GF-D8 (cell line): ENCODE measurements around the gene KLHL34.

Experiments
- DNase-seq: peaks from one replicate; lab custom pipeline; 2025; lab: John Stamatoyannopoulos, UW

KLHL34 gene

DNA sequence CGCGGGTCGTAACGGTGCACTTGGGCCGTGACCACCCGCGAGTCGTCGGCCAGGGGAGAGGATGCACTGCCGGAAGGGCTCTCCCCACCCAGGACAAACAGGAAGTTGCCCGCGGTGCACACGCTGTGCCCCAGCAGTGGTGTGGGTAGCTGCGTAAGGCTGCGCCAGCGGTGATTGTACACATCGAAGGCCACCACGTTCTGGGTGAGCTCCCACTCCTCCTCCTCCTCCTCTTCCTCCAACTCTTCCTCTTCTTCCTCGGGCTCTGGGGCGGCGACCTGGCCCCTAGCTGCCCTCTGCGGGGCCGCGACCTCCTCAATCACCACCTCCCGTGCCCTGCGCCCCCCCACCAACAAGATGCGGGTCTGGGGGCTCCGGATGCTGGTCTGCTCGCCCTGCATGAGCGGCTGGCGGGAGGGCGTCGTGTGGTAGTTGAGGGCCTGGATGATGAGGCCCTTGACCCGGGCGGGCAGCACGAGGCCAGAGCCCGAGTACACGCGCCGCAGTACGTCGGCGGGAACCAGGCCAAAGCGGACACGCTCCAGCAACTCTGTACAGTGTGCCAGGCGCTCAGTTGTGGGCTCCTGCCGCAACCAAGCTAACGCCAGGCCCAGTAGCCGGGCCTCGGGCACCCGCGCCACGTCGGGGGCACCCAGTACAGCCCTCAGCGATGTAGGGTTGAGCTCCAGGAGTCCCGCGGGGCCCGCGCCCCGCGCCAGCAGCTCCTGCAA lies 1.4 kb downstream of the KLHL34 start:
- DNase-seq: no peak

GRCh38 chrX:21655901-21656586 lies 2.1 kb downstream of the KLHL34 start:
- no peak for DNase-seq

GRCh38 chrX:21645886-21646285 lies 12.2 kb downstream of the KLHL34 start:
- DNase-seq: no peak

DNA sequence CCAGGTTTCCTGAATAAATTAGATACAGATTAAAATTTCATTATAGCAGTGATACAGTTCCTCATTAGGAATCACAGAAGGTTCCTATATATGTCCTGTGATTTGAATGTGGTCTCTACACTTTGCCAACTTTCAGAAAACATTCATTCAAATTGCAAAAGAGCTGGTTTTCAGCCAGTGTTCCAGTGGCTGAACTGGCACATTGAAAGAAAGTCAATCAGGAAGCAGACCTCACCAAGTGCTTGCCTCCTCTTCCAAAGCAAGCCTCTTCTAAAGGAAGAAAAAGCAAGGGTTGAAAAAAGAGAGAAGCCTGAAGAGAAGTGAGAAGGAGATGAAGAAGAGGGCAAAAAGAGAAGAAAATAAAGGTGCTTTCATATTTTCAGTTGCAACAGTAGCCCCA lies 12.7 kb downstream of the KLHL34 start:
- DNase-seq: no peak

GRCh38 chrX:21639775-21640174 lies 18.4 kb downstream of the KLHL34 start:
- DNase-seq: no peak

DNA sequence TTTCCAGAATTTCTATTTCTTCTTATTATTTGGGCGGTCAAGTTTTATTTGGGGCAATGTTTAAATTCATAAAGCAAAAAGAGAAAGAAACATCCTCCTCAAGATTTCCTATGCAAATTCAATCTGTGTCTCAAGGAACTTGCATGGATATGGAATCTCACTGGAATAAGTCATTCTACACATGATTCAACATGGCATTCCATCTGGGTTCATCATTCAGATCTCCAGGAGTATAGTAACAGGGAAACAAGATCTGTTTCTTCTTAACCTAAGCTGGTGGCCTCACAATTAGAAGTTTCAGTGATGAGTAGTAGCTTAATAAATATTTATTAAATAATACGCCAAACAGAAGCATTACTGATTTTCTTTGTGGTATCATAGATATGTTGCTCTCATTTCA lies 19.8 kb downstream of the KLHL34 start:
- DNase-seq: no peak

GRCh38 chrX:21632027-21632426 lies 26.1 kb downstream of the KLHL34 start:
- no peak for DNase-seq

- DNase-seq: no peak
Measured at GRCh38 chrX:21623778-21624501, 34.2 kb downstream of the KLHL34 start.

GRCh38 chrX:21620234-21620633 lies 37.9 kb downstream of the KLHL34 start:
- DNase-seq: no peak

DNA sequence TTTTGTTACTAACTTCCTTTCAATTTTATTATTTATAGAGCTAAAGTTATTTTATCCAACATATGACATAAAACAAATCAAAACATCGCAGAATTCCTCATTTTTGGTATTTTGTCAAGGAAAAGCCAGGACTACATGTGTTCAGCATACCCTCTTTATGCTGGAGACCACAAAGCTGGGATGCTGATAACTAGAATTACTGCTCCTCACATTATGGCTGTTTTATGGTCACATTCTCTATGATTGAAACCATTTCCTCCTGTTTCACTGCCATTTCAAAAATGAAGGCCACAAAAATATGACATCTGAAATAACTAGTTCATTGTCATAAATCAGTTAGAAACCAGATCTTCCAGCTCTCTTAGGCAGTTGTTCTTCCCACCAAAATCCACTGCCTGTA lies 41.7 kb downstream of the KLHL34 start:
- DNase-seq: no peak

GRCh38 chrX:21612154-21612553 lies 46.0 kb downstream of the KLHL34 start:
- DNase-seq: no peak

- DNase-seq: no peak
Measured at GRCh38 chrX:21610168-21610567, 48.0 kb downstream of the KLHL34 start.

DNA sequence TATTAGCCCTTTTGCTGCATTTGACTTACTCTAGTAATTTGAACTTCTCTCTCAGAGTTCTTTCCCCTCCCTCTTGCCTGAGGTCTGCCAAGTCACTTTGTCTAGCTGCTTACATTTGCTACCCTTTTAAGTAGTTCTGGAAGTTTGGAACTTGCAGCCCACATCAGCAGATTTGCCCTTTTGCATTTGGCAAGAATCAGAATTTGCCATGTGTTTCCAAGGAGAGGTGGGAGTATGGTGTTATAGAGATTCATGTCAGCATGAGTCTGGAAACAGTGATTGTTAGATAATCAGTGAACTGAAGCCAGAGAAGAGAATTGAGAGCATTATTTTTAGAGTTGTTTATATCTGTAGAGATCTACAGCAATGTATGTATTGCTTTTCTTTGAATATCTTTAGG lies 52.1 kb downstream of the KLHL34 start:
- no peak for DNase-seq
